K562 (cell line): Measurements from ENCODE around the gene MDK. TPM values are rescaled to one million over a fixed set of nuclear protein-coding genes. Genes with fewer than 3 reads are reported as not detected.

ENCODE experiments used
- ATAC-seq: fragments of 200-7000 bp; cut with Tn5 transposase; 3 replicates; pipeline ENCODE4 v1.9.1; 2020; ENCODE audit warnings: moderate library complexity
- BruUV-seq: library from RNA; stranded (reverse); fragments of 400-500 nt; replicated peaks from 2 replicates; lab custom pipeline; 2021; lab: Mats Ljungman, UMichigan
- CTCF ChIA-PET: fragments of 300-600 bp; formaldehyde crosslinking; extraction: SDS; loops from one replicate; lab custom pipeline; 2021; ENCODE audit warnings: low intra/inter-chr PET ratio; lab: Yijun Ruan, JAX
- POLR2A ChIA-PET: fragments of 300-600, 350-650 bp; sonication (Branson Sonifier 250); formaldehyde crosslinking; extraction: SDS; loops from one replicate; lab custom pipeline; 2021; ENCODE audit warnings: antibody characterized with exemption, inconsistent platforms; lab: Yijun Ruan, JAX
- DNase-seq, 4 experiments: peaks; one replicate each; pipeline versions ENCODE4 v3.0.0 to v3.0.0-alpha.2; 2011 to 2018; ENCODE audit warnings: low spot score in 3 of 4, mixed read lengths in 3 of 4; ENCODE audit errors: extremely low read depth in 1 of 4
- FAIRE-seq: peaks from 2 replicates; lab custom pipeline; 2011; peaks lifted over from hg19 to GRCh38; lab: Jason Lieb, UNC
- H2AFZ ChIP-seq: 2 replicates; pipeline ENCODE4 v1.6.0; 2011; ENCODE audit warnings: low read depth, low read length, control low read depth, inconsistent platforms
- H3K27ac ChIP-seq: fragments of 200-600 bp; 3 replicates; pipeline ENCODE4 v1.8.0; 2011; ENCODE audit warnings: low read depth, mild to moderate bottlenecking, control low read depth, inconsistent platforms, low read length, moderate library complexity, mixed read lengths; ENCODE audit errors: extremely low read depth
- H3K27me3 ChIP-seq, 2 experiments: fragments of 300-600 bp in 1 of 2; 2 replicates in 1 of 2; 3 replicates in 1 of 2; pipeline versions ENCODE4 v1.6.0 to v1.8.0; 2011; ENCODE audit warnings: inconsistent platforms in 2 of 2, low read length in 2 of 2, mild to moderate bottlenecking in 1 of 2, mixed read lengths in 1 of 2, moderate library complexity in 1 of 2; ENCODE audit not compliant: control insufficient read depth in 2 of 2, insufficient read depth in 2 of 2
- H3K36me3 ChIP-seq: fragments of 300-600 bp; 3 replicates; pipeline ENCODE4 v1.8.0; 2011; ENCODE audit warnings: mild to moderate bottlenecking, low read length, inconsistent platforms; ENCODE audit not compliant: control insufficient read depth, insufficient read depth
- H3K4me1 ChIP-seq, 2 experiments: fragments of 200-600 bp in 1 of 2; replicated peaks in 1 of 2; 2 replicates in 1 of 2; 3 replicates in 1 of 2; pipeline versions ENCODE4 v1.5.1 to v1.8.0; 2011; ENCODE audit warnings: inconsistent platforms in 2 of 2, low read length in 2 of 2, mild to moderate bottlenecking in 1 of 2, mixed read lengths in 1 of 2, moderate library complexity in 1 of 2; ENCODE audit not compliant: control insufficient read depth in 2 of 2, insufficient read depth in 2 of 2
- H3K4me2 ChIP-seq: 2 replicates; pipeline ENCODE4 v1.6.1; 2011; ENCODE audit warnings: low read length, control low read depth, inconsistent platforms, mixed read lengths; ENCODE audit not compliant: insufficient read depth
- H3K4me3 ChIP-seq: fragments of 200-600 bp; sonication (generic), shearing (Covaris generic); 2 replicates; pipeline ENCODE4 v1.5.1; 2016; ENCODE audit warnings: control low read depth, inconsistent platforms
- H3K79me2 ChIP-seq: fragments of 200-600 bp; 3 replicates; pipeline ENCODE4 v1.8.0; 2011; ENCODE audit warnings: low read length, inconsistent platforms; ENCODE audit not compliant: control insufficient read depth, insufficient read depth
- H3K9ac ChIP-seq, 2 experiments: 2 replicates each; pipeline versions ENCODE4 v1.6.0 to v1.6.1; 2011; ENCODE audit warnings: low read depth in 2 of 2, low read length in 2 of 2, control low read depth in 1 of 2, inconsistent platforms in 1 of 2, mild to moderate bottlenecking in 1 of 2, mixed read lengths in 1 of 2; ENCODE audit not compliant: insufficient read depth in 1 of 2
- H3K9me1 ChIP-seq: one replicate; pipeline ENCODE4 v1.6.0; 2011; ENCODE audit warnings: inconsistent platforms, mild to moderate bottlenecking, low read length, moderate library complexity; ENCODE audit not compliant: control insufficient read depth, insufficient read depth
- H3K9me3 ChIP-seq: replicated peaks from 2 replicates; pipeline ENCODE4 v1.5.1; 2011; ENCODE audit warnings: low read depth, low read length, inconsistent platforms; ENCODE audit not compliant: control insufficient read depth, insufficient read depth
- H4K20me1 ChIP-seq: replicated peaks from 2 replicates; pipeline ENCODE4 v1.6.1; 2011; ENCODE audit warnings: low read length, inconsistent platforms, mixed read lengths; ENCODE audit not compliant: control insufficient read depth, insufficient read depth
- CXXC5 ChIP-seq: fragments of 250-450 bp; sonication (Bioruptor Pico); IDR thresholded peaks from 2 replicates; pipeline ENCODE4 v1.8.0; 2022; ENCODE audit warnings: inconsistent platforms, mild to moderate bottlenecking, moderate library complexity
- TAF15 ChIP-seq: fragments of 200-400 bp; formaldehyde crosslinking; IDR thresholded peaks from 2 replicates; pipeline ENCODE4 v1.6.1; 2017; ENCODE audit warnings: mild to moderate bottlenecking, low read depth, low read length, moderate library complexity
- THRA ChIP-seq: fragments of 450-650 bp; IDR thresholded peaks from 2 replicates; pipeline ENCODE4 v1.6.1; 2017; ENCODE audit warnings: mild to moderate bottlenecking, moderate library complexity
- TSC22D4 ChIP-seq: fragments of 450-650 bp; IDR thresholded peaks from 2 replicates; pipeline ENCODE4 v1.6.1; 2016; ENCODE audit warnings: missing genetic modification characterization, missing biosample characterization, control low read depth
- ZBTB7A ChIP-seq: IDR thresholded peaks from 2 replicates; pipeline ENCODE4 v1.6.1; 2011; ENCODE audit warnings: low read depth, mild to moderate bottlenecking, low read length, moderate library complexity, borderline replicate concordance; ENCODE audit not compliant: control insufficient read depth
- ZNF133 ChIP-seq: fragments of 250-450 bp; sonication (Bioruptor Pico); IDR thresholded peaks from 2 replicates; pipeline ENCODE4 v1.4.0; 2020; ENCODE audit warnings: mild to moderate bottlenecking
- ZNF3 ChIP-seq: fragments of 250-450 bp; sonication (Bioruptor Pico); IDR thresholded peaks from 2 replicates; pipeline ENCODE4 v1.5.0; 2021; ENCODE audit warnings: mild to moderate bottlenecking, moderate library complexity
- WGBS: fragments of 100-300 bp; shearing (Covaris generic); methylation state at CpG from one replicate; pipeline ENCODE4 v1.1.6; 2016; ENCODE audit warnings: low coverage, mixed read lengths; ENCODE audit not compliant: insufficient coverage; ENCODE audit errors: missing lambda C conversion rate; 5-methylcytosine and 5-hydroxymethylcytosine counted together
- in situ Hi-C: fragments of 300-500 bp; cut with MboI; formaldehyde crosslinking; loops from 4 replicates; pipeline ENCODE4 v1.15.0; 2018; ENCODE audit warnings: inconsistent platforms, mixed read lengths
- intact Hi-C: fragments of 100-400 bp; cut with micrococcal nuclease; formaldehyde crosslinking; loops from 2 replicates; pipeline ENCODE4 v1.14.2; 2022
- polyA plus RNA-seq, 8 experiments: library from polyadenylated mRNA; depleted of rRNA in 4 of 8; stranded (reverse) in 5 of 8; unstranded in 3 of 8; fragments of >200 nt; fragmentation: Nextera tagmentation in 2 of 8; fragmentation: Illumina TruSeq in 1 of 8; extraction: Ambion mirVana in 2 of 8; extraction: Trizol in 1 of 8; gene quantifications; 2 replicates each; pipeline versions ENCODE4 v1.2.1 to v1.2.3, GENCODE V29; 2011 to 2014; ENCODE audit warnings: inconsistent platforms in 1 of 8, missing spikeins in 1 of 8
- total RNA-seq, 7 experiments: library from RNA; depleted of rRNA in 6 of 7; stranded (reverse); fragments of >200 nt in 6 of 7; fragmentation: Illumina TruSeq in 2 of 7; extraction: Trizol in 2 of 7; gene quantifications; 2 replicates each; pipeline versions ENCODE4 v1.2.1 to v1.2.3, GENCODE V29; 2011 to 2021; ENCODE audit warnings: low replicate concordance in 1 of 7

Gene MDK
- total and polyA plus RNA-seq, 9 of the 15 experiments (the other 6 are each of a cell fraction or from before 2014, with no cell fraction given) = 20.7 to 700 (median 350) TPM

GRCh38 chr11:46389450-46390330 lies 8.2 kb downstream of the MDK start:
- ATAC-seq = peak; percentile 70
- no peaks in the 10 kb centered on the region for H3K9me1 ChIP-seq
- H3K27ac ChIP-seq = no peak overlapping the region
- WGBS = 16% methylated on average over 73 of the region's 80 CpGs
- DNase-seq = peak; percentile 61 to 81 (median 72)
- peak overlapping the region; percentile 61 for H3K4me2 ChIP-seq
- POLR2A ChIA-PET = interaction anchor here (0.7 to 1.4 kb wide), 4 partner anchors 15 to 35 kb away, joined by 3 to 4 read pairs (median 4); no protein-coding TSS in a partner anchor
- CTCF ChIA-PET = interaction anchor here (0.7 to 1.3 kb wide), 4 partner anchors 139 to 289 kb away, joined by 3 to 7 read pairs (median 4); no protein-coding TSS in a partner anchor
- peaks cover 19 to 76% of the 10 kb centered on the region in 2 experiments for H3K4me1 ChIP-seq
- intact Hi-C loops = loop anchor here (1.0 to 5.0 kb wide), 3 partner anchors 139 to 228 kb away; partner anchors contain the start of genes ATG13 and HARBI1
- H3K9me3 ChIP-seq = no peaks in the 10 kb centered on the region
- H3K79me2 ChIP-seq = no peaks in the 10 kb centered on the region
- H4K20me1 ChIP-seq = peaks cover 13% of the 10 kb centered on the region
- no peaks in the 10 kb centered on the region for H3K36me3 ChIP-seq
- in situ Hi-C loops = no loop called here
- peak overlapping the region; percentile 29; the same call in 1 of the 2 replicates for H3K4me3 ChIP-seq
- H3K27me3 ChIP-seq = peaks cover 0 to 11% of the 10 kb centered on the region in 2 experiments; a peak in 1 of 5 replicates
- peak; percentile 58 for FAIRE-seq
- no TSS peak for BruUV-seq
- peak overlapping the region in 1 of 2 experiments; percentile 77; a peak in 2 of 4 replicates for H3K9ac ChIP-seq
- H2AFZ ChIP-seq = peak overlapping the region; percentile 71
- peak; percentile 77; the same call in 1 of the 2 replicates for TF ChIP-seq ZBTB7A
- no peak for TF ChIP-seq TAF15
- TF ChIP-seq ZNF133 (CRISPR knock-in tag) = no peak
- TF ChIP-seq THRA = no peak
- TF ChIP-seq TSC22D4 (tag) = no peak
- TF ChIP-seq CXXC5 (CRISPR knock-in tag) = peak; percentile 42
- no peak for TF ChIP-seq ZNF3 (CRISPR knock-in tag)
